Measurements from ENCODE around the gene GSAP.

DNA sequence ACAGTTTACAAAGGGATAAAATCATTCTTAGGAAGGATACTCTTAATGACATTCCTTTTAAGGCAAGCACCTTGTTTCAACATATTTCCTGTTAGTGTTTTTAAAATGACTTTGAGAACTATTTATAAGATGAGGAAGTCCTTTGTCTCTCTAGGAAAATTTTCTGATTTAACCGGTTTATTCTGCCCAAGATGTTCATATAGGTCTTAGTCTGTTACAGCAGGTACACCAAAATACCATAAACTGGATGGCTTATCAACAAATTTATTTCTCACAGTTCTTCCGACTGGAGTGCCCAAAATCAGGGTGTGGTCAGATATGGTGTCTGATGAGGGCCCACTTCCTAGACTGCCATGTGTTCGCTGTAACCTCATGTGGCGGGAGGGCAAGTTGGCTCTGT, 77.9 kb downstream of the GSAP start:
- TF ChIP-seq, protein P1, sequence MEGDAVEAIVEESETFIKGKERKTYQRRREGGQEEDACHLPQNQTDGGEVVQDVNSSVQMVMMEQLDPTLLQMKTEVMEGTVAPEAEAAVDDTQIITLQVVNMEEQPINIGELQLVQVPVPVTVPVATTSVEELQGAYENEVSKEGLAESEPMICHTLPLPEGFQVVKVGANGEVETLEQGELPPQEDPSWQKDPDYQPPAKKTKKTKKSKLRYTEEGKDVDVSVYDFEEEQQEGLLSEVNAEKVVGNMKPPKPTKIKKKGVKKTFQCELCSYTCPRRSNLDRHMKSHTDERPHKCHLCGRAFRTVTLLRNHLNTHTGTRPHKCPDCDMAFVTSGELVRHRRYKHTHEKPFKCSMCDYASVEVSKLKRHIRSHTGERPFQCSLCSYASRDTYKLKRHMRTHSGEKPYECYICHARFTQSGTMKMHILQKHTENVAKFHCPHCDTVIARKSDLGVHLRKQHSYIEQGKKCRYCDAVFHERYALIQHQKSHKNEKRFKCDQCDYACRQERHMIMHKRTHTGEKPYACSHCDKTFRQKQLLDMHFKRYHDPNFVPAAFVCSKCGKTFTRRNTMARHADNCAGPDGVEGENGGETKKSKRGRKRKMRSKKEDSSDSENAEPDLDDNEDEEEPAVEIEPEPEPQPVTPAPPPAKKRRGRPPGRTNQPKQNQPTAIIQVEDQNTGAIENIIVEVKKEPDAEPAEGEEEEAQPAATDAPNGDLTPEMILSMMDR (conservative IDR thresholded peaks at IDR 0.05 in 1 of 2, IDR thresholded peaks at IDR 0.05 in 1 of 2; ENCODE audit: low read depth in 1 of 2, low read length in 2 of 2): no peak
- TF ChIP-seq EZH2 (IDR thresholded peaks at IDR 0.05; ENCODE audit: low read length, missing control alignments): no peak

All from fibroblast of lung (primary cell).